SK-N-SH (cell line): ENCODE results near the gene IQGAP2. TPM values are rescaled to one million over a fixed set of nuclear protein-coding genes. Genes with fewer than 3 reads are reported as not detected.

Source experiments
- CTCF ChIA-PET: fragments of 300-600, 350-600 bp; formaldehyde crosslinking; extraction: SDS; loops from one replicate; lab custom pipeline; 2021; lab: Yijun Ruan, JAX
- POLR2A ChIA-PET: fragments of 350-600 bp; sonication (Branson Sonifier 250); formaldehyde crosslinking; extraction: SDS; loops from one replicate; lab custom pipeline; 2020; ENCODE audit warnings: antibody characterized with exemption, inconsistent platforms; lab: Yijun Ruan, JAX
- DNase-seq: peaks from one replicate; pipeline ENCODE4 v3.0.0; 2012
- H2AFZ ChIP-seq: fragments of 200-600 bp; sonication (generic); 2 replicates; pipeline ENCODE4 v1.8.1; 2016; ENCODE audit warnings: antibody characterized with exemption, mild to moderate bottlenecking, low read depth
- H3F3A ChIP-seq: fragments of 200-600 bp; sonication (generic); replicated peaks from 2 replicates; pipeline ENCODE3; 2016; ENCODE audit warnings: antibody characterized with exemption, mild to moderate bottlenecking; ENCODE audit not compliant: insufficient read depth
- H3K27ac ChIP-seq, 2 experiments: fragments of 200-500 bp in 1 of 2; fragments of 200-600 bp in 1 of 2; sonication (Bioruptor generic) in 1 of 2; sonication (generic), shearing (Covaris generic) in 1 of 2; 2 replicates each; pipeline versions ENCODE4 v1.5.1 to v1.6.1; 2014 to 2016; ENCODE audit warnings: low read depth in 2 of 2, inconsistent platforms in 1 of 2, low read length in 1 of 2, mild to moderate bottlenecking in 1 of 2, mixed read lengths in 1 of 2
- H3K27me3 ChIP-seq: fragments of 200-600 bp; sonication (generic), shearing (Covaris generic); 2 replicates; pipeline ENCODE4 v1.6.1; 2016; ENCODE audit warnings: mixed run types; ENCODE audit not compliant: insufficient read depth
- H3K36me3 ChIP-seq, 2 experiments: fragments of 200-500 bp in 1 of 2; fragments of 200-600 bp in 1 of 2; sonication (Bioruptor generic) in 1 of 2; sonication (generic) in 1 of 2; replicated peaks in 1 of 2; 2 replicates each; pipeline versions ENCODE3 to v1.5.1; 2014 to 2016; ENCODE audit warnings: low read length in 1 of 2, mild to moderate bottlenecking in 1 of 2; ENCODE audit not compliant: insufficient read depth in 2 of 2, control insufficient read depth in 1 of 2
- H3K4me1 ChIP-seq, 2 experiments: fragments of 200-500 bp in 1 of 2; fragments of 200-600 bp in 1 of 2; sonication (Bioruptor generic) in 1 of 2; sonication (generic), shearing (Covaris generic) in 1 of 2; 2 replicates each; pipeline versions ENCODE4 v1.5.1 to v1.6.1; 2014 to 2016; ENCODE audit warnings: low read depth in 1 of 2, low read length in 1 of 2, mixed run types in 1 of 2; ENCODE audit not compliant: insufficient read depth in 2 of 2, control insufficient read depth in 1 of 2
- H3K4me2 ChIP-seq: fragments of 200-600 bp; sonication (generic), shearing (Covaris generic); 2 replicates; pipeline ENCODE4 v1.6.1; 2017; ENCODE audit warnings: mixed run types
- H3K4me3 ChIP-seq, 2 experiments: fragments of 200-500 bp in 1 of 2; fragments of 200-600 bp in 1 of 2; sonication (Bioruptor generic) in 1 of 2; sonication (generic), shearing (Covaris generic) in 1 of 2; 2 replicates each; pipeline versions ENCODE4 v1.5.1 to v1.8.1; 2014 to 2016; ENCODE audit warnings: low read depth in 2 of 2, inconsistent platforms in 1 of 2, low read length in 1 of 2, mild to moderate bottlenecking in 1 of 2, mixed read lengths in 1 of 2, moderate library complexity in 1 of 2
- H3K79me2 ChIP-seq: fragments of 200-600 bp; sonication (generic); 2 replicates; pipeline ENCODE4 v1.8.1; 2017; ENCODE audit warnings: mild to moderate bottlenecking; ENCODE audit not compliant: insufficient read depth
- H3K9ac ChIP-seq: fragments of 200-600 bp; sonication (generic); 2 replicates; pipeline ENCODE4 v1.6.1; 2017; ENCODE audit warnings: mixed run types
- H3K9me2 ChIP-seq: fragments of 200-600 bp; sonication (generic); 2 replicates; pipeline ENCODE4 v1.6.1; 2017; ENCODE audit warnings: mixed run types
- H3K9me3 ChIP-seq: fragments of 200-600 bp; sonication (generic); 2 replicates; pipeline ENCODE4 v1.6.1; 2017; ENCODE audit warnings: mixed run types, mild to moderate bottlenecking, moderate library complexity
- H4K20me1 ChIP-seq: fragments of 200-600 bp; sonication (generic); 2 replicates; pipeline ENCODE4 v1.6.1; 2017; ENCODE audit warnings: mild to moderate bottlenecking, mixed run types; ENCODE audit not compliant: insufficient read depth
- CHD2 ChIP-seq: fragments of 150-350 bp; IDR thresholded peaks from 2 replicates; pipeline ENCODE4 v1.6.1; 2018; ENCODE audit warnings: low read length; ENCODE audit not compliant: partially characterized antibody
- FOXM1 ChIP-seq: IDR thresholded peaks from 2 replicates; pipeline ENCODE4 v1.4.0; 2012; ENCODE audit warnings: low read depth, mild to moderate bottlenecking
- GABPA ChIP-seq: IDR thresholded peaks from 2 replicates; pipeline ENCODE4 v1.4.0; 2012; ENCODE audit warnings: low read depth, mild to moderate bottlenecking
- JUND ChIP-seq: IDR thresholded peaks from 2 replicates; pipeline ENCODE4 v1.4.0; 2012
- MEF2A ChIP-seq: IDR thresholded peaks from 2 replicates; pipeline ENCODE4 v1.4.0; 2012; ENCODE audit warnings: low read depth, borderline replicate concordance
- NRF1 ChIP-seq: IDR thresholded peaks from 2 replicates; pipeline ENCODE4 v1.6.1; 2012; ENCODE audit warnings: low read depth, mild to moderate bottlenecking, low read length
- RCOR1 ChIP-seq: fragments of 150-350 bp; IDR thresholded peaks from 2 replicates; pipeline ENCODE4 v1.6.1; 2017; ENCODE audit warnings: antibody characterized with exemption, low read length
- RFX5 ChIP-seq: IDR thresholded peaks from 2 replicates; pipeline ENCODE4 v1.6.1; 2012; ENCODE audit warnings: mild to moderate bottlenecking, improper control_type of control experiment, low read length
- SIN3A ChIP-seq: IDR thresholded peaks from 2 replicates; pipeline ENCODE4 v1.6.1; 2012; ENCODE audit warnings: low read depth, mild to moderate bottlenecking, low read length, moderate library complexity, borderline replicate concordance
- SMC3 ChIP-seq: IDR thresholded peaks from 2 replicates; pipeline ENCODE4 v1.6.1; 2012; ENCODE audit warnings: low read depth, low read length, improper control_type of control experiment
- TEAD4 ChIP-seq: IDR thresholded peaks from 2 replicates; pipeline ENCODE4 v1.4.0; 2012; ENCODE audit warnings: mild to moderate bottlenecking, borderline replicate concordance; ENCODE audit not compliant: insufficient read depth
- WGBS: methylation state at CpG from one replicate; pipeline ENCODE4 v1.1.6; 2017; ENCODE audit warnings: low lambda C conversion rate; 5-methylcytosine and 5-hydroxymethylcytosine counted together
- polyA plus RNA-seq, 3 experiments: library from polyadenylated mRNA; depleted of rRNA; stranded (reverse); fragments of >200 nt; gene quantifications; 2 replicates each; pipeline ENCODE4 v1.2.3, GENCODE V29; 2012
- TF ChIP-seq, protein P1 (sequence below): fragments of 150-350 bp; IDR thresholded peaks from 2 replicates; pipeline ENCODE4 v1.6.1; 2016; ENCODE audit warnings: mild to moderate bottlenecking, low read depth, low read length
- TF ChIP-seq, protein P2 (sequence below): fragments of 200-600 bp; sonication (generic); IDR thresholded peaks from 2 replicates; pipeline ENCODE4 v1.6.1; 2017; ENCODE audit warnings: antibody characterized with exemption, mild to moderate bottlenecking, moderate library complexity
- TF ChIP-seq, protein P3 (sequence below): IDR thresholded peaks from 2 replicates; pipeline ENCODE4 v1.4.0; 2012; ENCODE audit warnings: low read depth
- TF ChIP-seq, protein P4 (sequence below): IDR thresholded peaks from 2 replicates; pipeline ENCODE4 v1.6.1; 2012; ENCODE audit warnings: mild to moderate bottlenecking, low read depth, low read length, moderate library complexity

IQGAP2 gene
- polyA plus RNA-seq, 1 of the 3 experiments (the other 2 are of a cell fraction), result 2.1 TPM

DNA sequence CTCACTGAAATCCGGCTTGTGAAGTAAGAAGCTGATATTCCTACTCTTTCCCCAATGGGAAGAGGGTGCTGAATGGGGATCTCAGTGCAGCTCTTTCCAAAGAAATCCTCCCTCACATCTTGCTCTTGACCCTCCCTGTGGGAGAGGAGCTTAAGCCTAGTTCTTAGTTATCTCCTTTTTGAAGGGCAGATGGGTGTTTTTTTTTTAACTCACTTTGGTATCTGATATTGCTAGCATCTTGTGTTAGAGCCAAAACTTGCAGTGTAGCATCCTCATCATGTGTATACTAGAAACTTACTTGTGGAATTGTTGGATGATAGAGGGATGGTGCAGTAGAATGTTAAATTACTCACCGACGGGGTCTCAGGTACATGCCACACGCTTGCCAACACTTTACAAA, 129.9 kb downstream of the IQGAP2 start:
- Histone ChIP-seq H3K36me3 (no peaks in the 10 kb centered on the region), H3K27ac (no peak overlapping the region), H3K4me3 (no peak overlapping the region), H3K9me2 (no peaks in the 10 kb centered on the region), H4K20me1 (no peaks in the 10 kb centered on the region), H3K9me3 (no peaks in the 10 kb centered on the region), H3K27me3 (no peaks in the 10 kb centered on the region), H3F3A (peaks cover 1% of the 10 kb centered on the region), H3K9ac (no peak overlapping the region), H2AFZ (no peak overlapping the region), H3K79me2 (no peaks in the 10 kb centered on the region)
- DNase-seq, result no peak
- WGBS, result 99% methylated on average over 4 of the region's 4 CpGs
- ChIA-PET CTCF (interaction anchor here (1.3 kb wide), 1 partner anchor 15 kb away, joined by 3 read pairs; no protein-coding TSS in a partner anchor), POLR2A (no interaction called here)
- TF ChIP-seq, protein P1, sequence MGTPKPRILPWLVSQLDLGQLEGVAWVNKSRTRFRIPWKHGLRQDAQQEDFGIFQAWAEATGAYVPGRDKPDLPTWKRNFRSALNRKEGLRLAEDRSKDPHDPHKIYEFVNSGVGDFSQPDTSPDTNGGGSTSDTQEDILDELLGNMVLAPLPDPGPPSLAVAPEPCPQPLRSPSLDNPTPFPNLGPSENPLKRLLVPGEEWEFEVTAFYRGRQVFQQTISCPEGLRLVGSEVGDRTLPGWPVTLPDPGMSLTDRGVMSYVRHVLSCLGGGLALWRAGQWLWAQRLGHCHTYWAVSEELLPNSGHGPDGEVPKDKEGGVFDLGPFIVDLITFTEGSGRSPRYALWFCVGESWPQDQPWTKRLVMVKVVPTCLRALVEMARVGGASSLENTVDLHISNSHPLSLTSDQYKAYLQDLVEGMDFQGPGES, result no peak
- TF ChIP-seq, all 33 proteins: peak for 0
- Histone ChIP-seq H3K4me1 (no peaks in the 10 kb centered on the region; a peak in 2 of 4 replicates), H3K4me2 (no peak overlapping the region)

DNA sequence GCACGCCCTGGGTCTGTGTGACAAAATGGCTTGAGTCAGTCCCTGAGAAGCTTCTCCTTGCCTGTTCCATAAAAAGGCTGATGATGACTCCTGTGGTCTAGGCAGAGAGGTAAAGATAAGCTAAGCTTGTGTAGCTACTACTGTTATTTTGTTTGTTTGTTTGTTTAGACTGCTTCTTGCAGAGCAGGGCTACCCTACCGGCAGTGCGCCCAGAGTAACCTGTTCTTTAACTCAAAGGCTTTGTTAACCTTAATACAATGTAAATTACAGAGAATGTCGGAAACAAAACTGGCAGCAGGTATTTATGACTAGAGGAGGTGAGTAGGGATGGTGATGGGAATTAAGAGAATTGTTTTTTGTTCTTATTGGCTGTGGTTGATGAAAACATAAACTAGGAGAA, 132.5 kb downstream of the IQGAP2 start:
- Histone ChIP-seq H3K27ac (no peak overlapping the region), H3K9ac (no peak overlapping the region), H3K27me3 (no peaks in the 10 kb centered on the region), H4K20me1 (no peaks in the 10 kb centered on the region), H3K4me3 (no peak overlapping the region), H3F3A (no peaks in the 10 kb centered on the region), H3K36me3 (no peaks in the 10 kb centered on the region), H3K9me2 (no peaks in the 10 kb centered on the region), H3K4me1 (no peaks in the 10 kb centered on the region; a peak in 1 of 4 replicates), H3K4me2 (no peak overlapping the region), H3K79me2 (no peaks in the 10 kb centered on the region), H3K9me3 (no peaks in the 10 kb centered on the region), H2AFZ (no peak overlapping the region)
- ChIA-PET CTCF (interaction anchor here (0.8 to 1.9 kb wide), 2 partner anchors 8 to 42 kb away, joined by 3 to 7 read pairs; no protein-coding TSS in a partner anchor), POLR2A (no interaction called here)
- DNase-seq, result no peak
- TF ChIP-seq GABPA (no peak), CHD2 (no peak), FOXM1 (no peak), JUND (no peak), NRF1 (no peak)
- TF ChIP-seq, protein P2, sequence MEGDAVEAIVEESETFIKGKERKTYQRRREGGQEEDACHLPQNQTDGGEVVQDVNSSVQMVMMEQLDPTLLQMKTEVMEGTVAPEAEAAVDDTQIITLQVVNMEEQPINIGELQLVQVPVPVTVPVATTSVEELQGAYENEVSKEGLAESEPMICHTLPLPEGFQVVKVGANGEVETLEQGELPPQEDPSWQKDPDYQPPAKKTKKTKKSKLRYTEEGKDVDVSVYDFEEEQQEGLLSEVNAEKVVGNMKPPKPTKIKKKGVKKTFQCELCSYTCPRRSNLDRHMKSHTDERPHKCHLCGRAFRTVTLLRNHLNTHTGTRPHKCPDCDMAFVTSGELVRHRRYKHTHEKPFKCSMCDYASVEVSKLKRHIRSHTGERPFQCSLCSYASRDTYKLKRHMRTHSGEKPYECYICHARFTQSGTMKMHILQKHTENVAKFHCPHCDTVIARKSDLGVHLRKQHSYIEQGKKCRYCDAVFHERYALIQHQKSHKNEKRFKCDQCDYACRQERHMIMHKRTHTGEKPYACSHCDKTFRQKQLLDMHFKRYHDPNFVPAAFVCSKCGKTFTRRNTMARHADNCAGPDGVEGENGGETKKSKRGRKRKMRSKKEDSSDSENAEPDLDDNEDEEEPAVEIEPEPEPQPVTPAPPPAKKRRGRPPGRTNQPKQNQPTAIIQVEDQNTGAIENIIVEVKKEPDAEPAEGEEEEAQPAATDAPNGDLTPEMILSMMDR, result no peak
- WGBS, result 91% methylated on average over 4 of the region's 4 CpGs

DNA sequence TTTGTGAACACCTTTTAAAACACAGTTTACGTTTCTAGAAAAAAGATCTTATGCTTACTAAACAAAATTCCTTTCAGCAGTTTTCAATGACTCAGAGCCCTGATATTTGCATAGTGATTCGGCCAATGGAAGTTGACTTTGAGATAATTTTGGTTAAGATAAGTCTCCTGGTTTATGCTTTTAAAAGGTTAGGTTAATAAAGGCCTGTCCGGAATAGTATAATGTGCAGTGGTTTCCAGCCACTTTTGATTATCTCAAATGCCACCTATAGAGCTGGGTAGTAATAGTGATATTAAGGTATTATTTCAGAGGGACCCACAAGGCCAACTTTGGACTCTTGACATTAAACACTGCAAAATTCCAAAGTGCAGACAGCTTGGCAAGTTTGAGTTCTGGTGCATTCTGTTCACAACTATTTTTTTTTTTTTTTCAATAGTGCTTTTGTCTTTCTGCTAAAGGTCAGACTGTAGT, 134.0 kb downstream of the IQGAP2 start:
- ChIA-PET CTCF (interaction anchor here (0.9 to 1.2 kb wide), 2 partner anchors 134 to 362 kb away, joined by 3 to 4 read pairs; no protein-coding TSS in a partner anchor), POLR2A (no interaction called here)
- no peaks in the 10 kb centered on the region for H3K36me3 ChIP-seq
- no peak overlapping the region for H3K4me3 ChIP-seq
- no peak overlapping the region for H3K4me2 ChIP-seq
- no peaks in the 10 kb centered on the region for H3F3A ChIP-seq
- no peak for TF ChIP-seq TEAD4
- TF ChIP-seq, protein P3, sequence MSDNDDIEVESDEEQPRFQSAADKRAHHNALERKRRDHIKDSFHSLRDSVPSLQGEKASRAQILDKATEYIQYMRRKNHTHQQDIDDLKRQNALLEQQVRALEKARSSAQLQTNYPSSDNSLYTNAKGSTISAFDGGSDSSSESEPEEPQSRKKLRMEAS, result no peak
- TF ChIP-seq SIN3A, result no peak
- no peak for TF ChIP-seq MEF2A
- TF ChIP-seq SMC3, result no peak
- TF ChIP-seq, protein P4, sequence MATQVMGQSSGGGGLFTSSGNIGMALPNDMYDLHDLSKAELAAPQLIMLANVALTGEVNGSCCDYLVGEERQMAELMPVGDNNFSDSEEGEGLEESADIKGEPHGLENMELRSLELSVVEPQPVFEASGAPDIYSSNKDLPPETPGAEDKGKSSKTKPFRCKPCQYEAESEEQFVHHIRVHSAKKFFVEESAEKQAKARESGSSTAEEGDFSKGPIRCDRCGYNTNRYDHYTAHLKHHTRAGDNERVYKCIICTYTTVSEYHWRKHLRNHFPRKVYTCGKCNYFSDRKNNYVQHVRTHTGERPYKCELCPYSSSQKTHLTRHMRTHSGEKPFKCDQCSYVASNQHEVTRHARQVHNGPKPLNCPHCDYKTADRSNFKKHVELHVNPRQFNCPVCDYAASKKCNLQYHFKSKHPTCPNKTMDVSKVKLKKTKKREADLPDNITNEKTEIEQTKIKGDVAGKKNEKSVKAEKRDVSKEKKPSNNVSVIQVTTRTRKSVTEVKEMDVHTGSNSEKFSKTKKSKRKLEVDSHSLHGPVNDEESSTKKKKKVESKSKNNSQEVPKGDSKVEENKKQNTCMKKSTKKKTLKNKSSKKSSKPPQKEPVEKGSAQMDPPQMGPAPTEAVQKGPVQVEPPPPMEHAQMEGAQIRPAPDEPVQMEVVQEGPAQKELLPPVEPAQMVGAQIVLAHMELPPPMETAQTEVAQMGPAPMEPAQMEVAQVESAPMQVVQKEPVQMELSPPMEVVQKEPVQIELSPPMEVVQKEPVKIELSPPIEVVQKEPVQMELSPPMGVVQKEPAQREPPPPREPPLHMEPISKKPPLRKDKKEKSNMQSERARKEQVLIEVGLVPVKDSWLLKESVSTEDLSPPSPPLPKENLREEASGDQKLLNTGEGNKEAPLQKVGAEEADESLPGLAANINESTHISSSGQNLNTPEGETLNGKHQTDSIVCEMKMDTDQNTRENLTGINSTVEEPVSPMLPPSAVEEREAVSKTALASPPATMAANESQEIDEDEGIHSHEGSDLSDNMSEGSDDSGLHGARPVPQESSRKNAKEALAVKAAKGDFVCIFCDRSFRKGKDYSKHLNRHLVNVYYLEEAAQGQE, result no peak
- no peak for TF ChIP-seq RCOR1
- no peak for TF ChIP-seq NRF1
- TF ChIP-seq GABPA, result no peak
- no peak for TF ChIP-seq CHD2
- TF ChIP-seq FOXM1, result no peak
- no peak for TF ChIP-seq RFX5
- H3K9me2 ChIP-seq, result no peaks in the 10 kb centered on the region
- no peak overlapping the region for H2AFZ ChIP-seq
- no peaks in the 10 kb centered on the region for H4K20me1 ChIP-seq
- no peaks in the 10 kb centered on the region for H3K9me3 ChIP-seq
- H3K79me2 ChIP-seq, result no peaks in the 10 kb centered on the region
- no peak overlapping the region for H3K9ac ChIP-seq
- no peaks in the 10 kb centered on the region; a peak in 1 of 4 replicates for H3K4me1 ChIP-seq
- DNase-seq, result no peak
- no peaks in the 10 kb centered on the region for H3K27me3 ChIP-seq
- H3K27ac ChIP-seq, result no peak overlapping the region
- 52% methylated on average over 3 of the region's 3 CpGs for WGBS
